ENCODE results near the gene CCSER1.

- TF ChIP-seq CTCF (conservative IDR thresholded peaks at IDR 0.05; ENCODE audit: low read depth in 2 of 2) (no peak), REST (IDR thresholded peaks at IDR 0.05; ENCODE audit: unreplicated experiment) (no peak), EZH2phosphoT487 (IDR thresholded peaks at IDR 0.05; ENCODE audit: unreplicated experiment) (no peak), JUNB (IDR thresholded peaks at IDR 0.05; ENCODE audit: unreplicated experiment) (no peak), POLR2AphosphoS5 (IDR thresholded peaks at IDR 0.05; ENCODE audit: low read depth) (no peak), ZNF462 (CRISPR knock-in tag; IDR thresholded peaks at IDR 0.05) (no peak), EZH2 (IDR thresholded peaks at IDR 0.05; ENCODE audit: low read depth, unreplicated experiment) (no peak), ETS1 (IDR thresholded peaks at IDR 0.05) (no peak)
Observed at GRCh38 chr4:90095000-90095399, 32.2 kb upstream of the CCSER1 start.
